Heart left ventricle (tissue), 13 donors: ENCODE measurements around the gene ING1.

Experiments
- CTCF ChIP-seq, 12 donors: fragments of 200-600 bp; sonication (generic) in 4 of 12; IDR thresholded peaks; one replicate each; pipeline versions ENCODE4 v1.5.0 to v1.8.0; 2018 to 2022; ENCODE audit warnings: antibody characterized with exemption in 12 of 12, mild to moderate bottlenecking in 5 of 12
- POLR2A ChIP-seq, 2 donors: fragments of 450-650 bp; IDR thresholded peaks; one replicate each; pipeline ENCODE4 v1.6.1; 2017; ENCODE audit warnings: antibody characterized with exemption in 2 of 2, mild to moderate bottlenecking in 2 of 2, moderate library complexity in 2 of 2
- donor health status: ischemic (EF 13 %, LVEDD 7.1; RV severe dilation, severe dysfunction).
- donor health status: DM: no; HTN: yes; CAD: no.
- donor health status: DM: no; HTN: no; CAD: no.
- donor health status: ischemic (EF 25% LVEDD 6.9; RV normal size, moderate dysfunction).
- donor health status: ischemic (EF 25% LVEDD 5.7; RV mildly dilated, moderate dysfunction).
- donor health status: ischemic (EF 35%, LVEDD 5.7; RV mildly dilated, moderate dysfunction).
- donor health status: nonischemic (EF 11% LVEDD 7.7; RV severe dilation, severe dysfunction).
- donor health status: DM: yes; HTN: yes; CAD: no.
- donor health status: PGD.
- donor health status: ischemic (EF 29% LVEDD 5.4; RV normal size, mild dysfunction).
- donor health status: nonischemic (EF 23%, LVEDD 6.1; RV moderate dilation, normal function).

DNA sequence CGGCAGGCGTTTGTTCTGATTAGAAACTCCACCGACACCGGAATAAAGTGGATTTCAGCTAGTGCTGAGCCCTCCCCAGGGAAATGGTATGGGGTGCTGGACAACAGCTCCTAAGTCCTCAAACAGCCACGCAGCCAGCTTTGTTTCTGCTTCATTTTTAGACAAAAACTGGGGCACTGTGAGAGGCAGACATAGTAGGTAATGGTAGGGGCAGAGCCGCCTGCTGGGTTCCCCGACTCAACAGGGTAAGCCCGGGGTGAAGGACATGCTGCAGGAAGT, 47.3 kb upstream of the ING1 start:
- TF ChIP-seq CTCF (IDR thresholded peaks at IDR 0.05) (no peak), POLR2A (IDR thresholded peaks at IDR 0.05) (no peak)
